Occipital lobe (tissue), 2 donors: Measurements from ENCODE around the gene ENTHD1. TPM values are rescaled to one million over a fixed set of nuclear protein-coding genes. Genes with fewer than 3 reads are reported as not detected.

ENCODE experiments used
- small RNA-seq: library from RNA; depleted of rRNA; stranded (forward); fragments of <200 nt; gene quantifications from one replicate; pipeline ENCODE3, GENCODE V24; 2014
- total RNA-seq: library from RNA; depleted of rRNA; stranded (reverse); fragments of >200 nt; gene quantifications from one replicate; pipeline ENCODE4 v1.2.3, GENCODE V29; 2014

ENTHD1 gene
- total RNA-seq, 1 donor from 2014 or later, result 0.16 TPM

Small RNA genes lying within 50 kb of the gene (small RNA-seq; reads per million reads assigned to genes)
- not detected for gene RN7SKP210

Other genes starting within 250 kb of the ENTHD1 start
- gene GRAP2, start 7.3 kb upstream of the ENTHD1 start, total RNA-seq, result 2.7 TPM
- not detected for gene TMA7B, start 66.6 kb upstream of the ENTHD1 start, total RNA-seq
- 0.78 TPM for gene FAM83F, start 101.2 kb upstream of the ENTHD1 start, total RNA-seq